ENCODE results near the gene SLFN14.

SLFN14 gene

GRCh38 chr17:35588196-35588920, 27.7 kb upstream of the SLFN14 start:
- no peak overlapping the region for H2AFZ ChIP-seq (ENCODE audit: low read depth)
- H3K79me2 ChIP-seq (ENCODE audit: insufficient read depth, low read depth), result peaks cover 47% of the 10 kb centered on the region
- peaks cover 20% of the 10 kb centered on the region for H3K4me1 ChIP-seq (ENCODE audit: low read depth, poor library complexity, severe bottlenecking)
- no peak overlapping the region; the same call in 1 of the 2 replicates for H3K27ac ChIP-seq
- H3K27me3 ChIP-seq (ENCODE audit: insufficient read depth, low read depth), result no peaks in the 10 kb centered on the region
- H3K4me2 ChIP-seq, result peak overlapping the region; percentile 66
- no peaks in the 10 kb centered on the region for H3K36me3 ChIP-seq (ENCODE audit: insufficient read depth)
- H4K20me1 ChIP-seq (ENCODE audit: insufficient read depth), result no peaks in the 10 kb centered on the region
- TF ChIP-seq CTCF (conservative IDR thresholded peaks at IDR 0.05; ENCODE audit: low read depth, low read length), result no peak
- H3K4me3 ChIP-seq (IDR thresholded peaks at IDR 0.05; ENCODE audit: insufficient read depth, low read depth, low read length), result no peak overlapping the region
- peak overlapping the region; percentile 92; the same call in 1 of the 2 replicates for H3K9ac ChIP-seq

- H4K20me1 ChIP-seq (ENCODE audit: insufficient read depth), result no peaks in the 10 kb centered on the region
- H3K79me2 ChIP-seq (ENCODE audit: insufficient read depth, low read depth), result peaks cover 40% of the 10 kb centered on the region
- peaks cover 20% of the 10 kb centered on the region for H3K4me1 ChIP-seq (ENCODE audit: low read depth, poor library complexity, severe bottlenecking)
- no peaks in the 10 kb centered on the region for H3K36me3 ChIP-seq (ENCODE audit: insufficient read depth)
- peak within 1 kb of the TSS; percentile 66 for H3K4me2 ChIP-seq
- peak within 1 kb of the TSS; percentile 92 for H3K9ac ChIP-seq
- H3K27me3 ChIP-seq (ENCODE audit: insufficient read depth, low read depth), result no peaks in the 10 kb centered on the region
- TF ChIP-seq CTCF (conservative IDR thresholded peaks at IDR 0.05; ENCODE audit: low read depth, low read length), result no peak
- no peak within 1 kb of the TSS for H3K4me3 ChIP-seq (IDR thresholded peaks at IDR 0.05; ENCODE audit: insufficient read depth, low read depth, low read length)
- H3K27ac ChIP-seq, result peak within 1 kb of the TSS; percentile 93
- peak within 1 kb of the TSS; percentile 85 for H2AFZ ChIP-seq (ENCODE audit: low read depth)
Measured at GRCh38 chr17:35587074-35587961, 26.7 kb upstream of the SLFN14 start, which contains the start of gene AP2B1. TSS of gene AP2B1 (plus strand) at chr17:35587322. CDS start at chr17:35594031, 6,709 bp downstream.

- Histone ChIP-seq H2AFZ (ENCODE audit: low read depth) (peak overlapping the region; percentile 85), H3K9ac (peak overlapping the region; percentile 92), H3K4me3 (IDR thresholded peaks at IDR 0.05; ENCODE audit: insufficient read depth, low read depth, low read length) (no peak overlapping the region), H4K20me1 (ENCODE audit: insufficient read depth) (no peaks in the 10 kb centered on the region), H3K27ac (peak overlapping the region; percentile 93), H3K27me3 (ENCODE audit: insufficient read depth, low read depth) (no peaks in the 10 kb centered on the region), H3K36me3 (ENCODE audit: insufficient read depth) (no peaks in the 10 kb centered on the region), H3K4me2 (peak overlapping the region; percentile 66), H3K4me1 (ENCODE audit: low read depth, poor library complexity, severe bottlenecking) (peaks cover 20% of the 10 kb centered on the region), H3K79me2 (ENCODE audit: insufficient read depth, low read depth) (peaks cover 35% of the 10 kb centered on the region)
- TF ChIP-seq CTCF (conservative IDR thresholded peaks at IDR 0.05; ENCODE audit: low read depth, low read length), result no peak
Measured at GRCh38 chr17:35586569-35587073, 26.0 kb upstream of the SLFN14 start.

GRCh38 chr17:35584061-35584460, 23.4 kb upstream of the SLFN14 start:
- no peak overlapping the region for H3K4me3 ChIP-seq (IDR thresholded peaks at IDR 0.05; ENCODE audit: insufficient read depth, low read depth, low read length)
- H3K27me3 ChIP-seq (ENCODE audit: insufficient read depth, low read depth), result no peaks in the 10 kb centered on the region
- no peak overlapping the region for H2AFZ ChIP-seq (ENCODE audit: low read depth)
- no peaks in the 10 kb centered on the region for H4K20me1 ChIP-seq (ENCODE audit: insufficient read depth)
- no peak overlapping the region for H3K9ac ChIP-seq
- no peak overlapping the region for H3K4me2 ChIP-seq
- no peak overlapping the region for H3K27ac ChIP-seq
- peaks cover 22% of the 10 kb centered on the region for H3K4me1 ChIP-seq (ENCODE audit: low read depth, poor library complexity, severe bottlenecking)
- H3K36me3 ChIP-seq (ENCODE audit: insufficient read depth), result no peaks in the 10 kb centered on the region
- TF ChIP-seq CTCF (conservative IDR thresholded peaks at IDR 0.05; ENCODE audit: low read depth, low read length), result no peak
- H3K79me2 ChIP-seq (ENCODE audit: insufficient read depth, low read depth), result peaks cover 9% of the 10 kb centered on the region; the same call in 1 of the 2 replicates

Measured in KMS-11 (cell line).